Astrocyte of the cerebellum (primary cell): ENCODE measurements around the gene C19orf47.

ENCODE experiments used
- DNase-seq: peaks from one replicate; pipeline ENCODE4 v3.0.0-alpha.2; 2011; ENCODE audit warnings: low read depth
- H3K4me3 ChIP-seq: 2 replicates; pipeline ENCODE4 v1.5.1; 2011; ENCODE audit warnings: mild to moderate bottlenecking, low read depth, low read length, moderate library complexity
- in situ Hi-C: cut with HindIII; loops from 2 replicates; pipeline ENCODE4 v1.10.0; 2017; ENCODE audit warnings: low sequenced_read_pairs
- TF ChIP-seq, protein P1 (sequence below): IDR thresholded peaks from 2 replicates; pipeline ENCODE4 v1.5.1; 2012; ENCODE audit warnings: low read length, low read depth, moderate library complexity, mild to moderate bottlenecking; ENCODE audit errors: missing control alignments

The C19orf47 gene

DNA sequence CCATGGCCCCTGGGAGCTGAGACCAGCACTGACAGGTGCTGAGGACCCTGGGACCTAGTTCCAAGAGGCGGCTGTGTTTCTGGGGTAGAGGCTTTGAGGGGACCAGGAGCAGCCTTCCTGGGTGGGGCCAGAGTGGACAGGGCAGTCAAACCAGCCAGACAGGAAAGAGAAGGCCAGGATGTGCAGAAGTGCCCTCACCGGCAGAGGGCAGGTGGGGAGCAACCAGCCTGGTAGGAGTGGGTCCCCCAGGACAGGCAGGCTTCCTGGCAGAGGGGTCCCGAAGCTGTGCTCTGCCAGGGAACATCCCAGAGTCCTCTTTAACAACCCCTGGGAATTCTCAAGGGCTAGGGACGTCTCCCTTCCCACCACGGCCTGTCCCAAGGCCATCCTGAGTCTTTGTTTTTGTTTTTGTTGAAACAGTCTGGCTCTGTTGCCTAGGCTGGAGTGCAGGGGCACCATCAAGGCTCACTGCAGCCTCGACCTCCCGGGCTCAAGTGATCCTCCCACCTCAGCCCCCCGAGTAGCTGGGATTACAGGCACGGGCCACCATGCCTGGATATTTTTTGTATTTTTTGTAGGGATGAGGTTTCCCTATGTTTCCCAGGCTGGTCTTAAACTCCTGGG lies 44.8 kb upstream of the C19orf47 start:
- TF ChIP-seq, protein P1, sequence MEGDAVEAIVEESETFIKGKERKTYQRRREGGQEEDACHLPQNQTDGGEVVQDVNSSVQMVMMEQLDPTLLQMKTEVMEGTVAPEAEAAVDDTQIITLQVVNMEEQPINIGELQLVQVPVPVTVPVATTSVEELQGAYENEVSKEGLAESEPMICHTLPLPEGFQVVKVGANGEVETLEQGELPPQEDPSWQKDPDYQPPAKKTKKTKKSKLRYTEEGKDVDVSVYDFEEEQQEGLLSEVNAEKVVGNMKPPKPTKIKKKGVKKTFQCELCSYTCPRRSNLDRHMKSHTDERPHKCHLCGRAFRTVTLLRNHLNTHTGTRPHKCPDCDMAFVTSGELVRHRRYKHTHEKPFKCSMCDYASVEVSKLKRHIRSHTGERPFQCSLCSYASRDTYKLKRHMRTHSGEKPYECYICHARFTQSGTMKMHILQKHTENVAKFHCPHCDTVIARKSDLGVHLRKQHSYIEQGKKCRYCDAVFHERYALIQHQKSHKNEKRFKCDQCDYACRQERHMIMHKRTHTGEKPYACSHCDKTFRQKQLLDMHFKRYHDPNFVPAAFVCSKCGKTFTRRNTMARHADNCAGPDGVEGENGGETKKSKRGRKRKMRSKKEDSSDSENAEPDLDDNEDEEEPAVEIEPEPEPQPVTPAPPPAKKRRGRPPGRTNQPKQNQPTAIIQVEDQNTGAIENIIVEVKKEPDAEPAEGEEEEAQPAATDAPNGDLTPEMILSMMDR = no peak
- in situ Hi-C loops = no loop called here
- H3K4me3 ChIP-seq = no peak overlapping the region
- no peak for DNase-seq

DNA sequence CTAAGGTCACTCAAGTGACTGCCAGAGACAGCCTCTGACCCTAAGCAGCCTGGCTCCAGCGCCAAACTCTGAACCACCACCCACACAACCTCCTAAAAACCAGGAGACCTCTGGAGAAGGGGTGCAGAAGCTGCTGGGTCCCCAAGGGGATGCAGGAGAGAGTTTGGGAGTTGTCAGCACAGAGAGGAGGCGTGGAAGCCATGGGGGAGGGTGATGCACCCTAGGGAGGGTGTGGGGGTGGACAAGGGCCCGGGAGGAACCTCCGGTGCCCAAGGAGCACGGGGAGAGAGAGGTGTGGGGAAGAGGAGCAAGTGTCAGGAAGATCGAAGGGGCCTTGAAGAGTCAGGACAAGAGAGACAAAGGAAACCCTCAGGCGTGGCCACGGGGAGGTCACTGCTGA lies 43.9 kb upstream of the C19orf47 start:
- in situ Hi-C loops = no loop called here

DNA sequence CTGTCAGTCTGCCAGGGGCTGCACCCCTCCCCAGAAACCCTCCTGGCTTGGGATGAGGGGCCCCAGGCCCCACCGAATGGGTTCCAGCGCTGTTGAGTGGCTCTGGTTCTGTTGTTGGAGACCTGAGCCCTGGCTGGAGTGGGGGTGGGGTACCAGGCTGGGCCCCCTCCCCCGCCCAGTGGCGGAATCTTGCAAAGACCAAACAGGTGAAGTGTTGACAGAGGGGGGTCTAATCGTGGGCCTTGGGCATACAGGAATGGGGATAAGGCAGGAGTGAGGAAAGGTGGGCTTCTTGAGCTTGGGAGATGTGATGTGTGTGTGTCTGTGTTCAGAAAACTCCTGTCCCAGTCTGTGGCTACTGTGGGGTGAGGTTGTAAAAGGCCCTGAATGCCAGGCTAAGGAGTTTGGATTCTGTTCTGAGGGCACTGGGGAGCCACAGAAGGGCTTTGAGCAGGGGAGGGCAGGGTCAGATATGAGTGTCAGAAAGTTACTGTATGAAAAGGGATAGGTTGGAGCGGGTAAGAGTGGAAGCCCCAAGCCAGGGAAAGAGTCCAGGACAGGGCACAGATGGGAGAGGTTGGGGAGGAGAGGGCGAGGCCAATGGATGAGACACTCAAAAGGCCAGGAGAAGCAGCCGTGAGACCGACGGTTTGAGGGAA lies 42.0 kb upstream of the C19orf47 start, which contains the start of gene HIPK4:
HIPK4 (minus strand) TSS at position 98 of the 659 bp plus-strand sequence. CDS start 279 bp downstream, outside the sequence.
- no peak for DNase-seq
- no peak within 1 kb of the TSS for H3K4me3 ChIP-seq
- in situ Hi-C loops = no loop called here
- TF ChIP-seq, protein P1 = no peak

More for the DNA sequence above, 43.9 kb upstream of the C19orf47 start:
- TF ChIP-seq, protein P1 = no peak
- H3K4me3 ChIP-seq = no peak overlapping the region
- no peak for DNase-seq

- H3K4me3 ChIP-seq = no peak overlapping the region
- in situ Hi-C loops = no loop called here
- no peak for DNase-seq
- TF ChIP-seq, protein P1 = no peak
Measured at GRCh38 chr19:40389404-40390083, 41.3 kb upstream of the C19orf47 start.

- DNase-seq = no peak
- TF ChIP-seq, protein P1 = no peak
Measured at GRCh38 chr19:40388481-40388880, 40.3 kb upstream of the C19orf47 start.

GRCh38 chr19:40387155-40387554 lies 39.0 kb upstream of the C19orf47 start:
- DNase-seq = no peak
- H3K4me3 ChIP-seq = no peak overlapping the region
- TF ChIP-seq, protein P1 = no peak
- in situ Hi-C loops = no loop called here

More at GRCh38 chr19:40388481-40388880, 40.3 kb upstream of the C19orf47 start:
- in situ Hi-C loops = no loop called here
- no peak overlapping the region for H3K4me3 ChIP-seq
